ENCODE data around the gene SDR42E2.
"Not testable (repeated sequence)": the region's sequence is repeated elsewhere in the genome, so short reads cannot be mapped to it uniquely, and the experiment has no call there.

Gene SDR42E2

DNA sequence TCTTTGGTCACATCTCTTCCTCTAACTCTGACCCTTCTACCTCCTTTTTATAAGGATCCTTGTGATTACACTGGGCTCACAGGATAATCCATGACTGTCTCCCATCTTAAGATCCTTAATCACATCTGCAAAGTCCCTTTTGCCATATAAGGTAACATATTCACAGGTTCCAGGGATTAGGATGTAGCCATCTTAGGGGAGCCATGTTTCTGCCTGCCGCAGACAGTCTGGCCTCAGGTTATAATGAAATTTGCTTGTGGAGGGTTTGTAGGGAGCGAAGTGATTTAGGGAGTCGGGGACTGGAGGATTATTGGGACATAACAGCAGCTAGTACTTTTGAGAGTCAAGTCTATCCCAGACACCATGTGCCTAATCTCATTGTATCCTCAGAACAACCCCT is 51.5 kb downstream of the SDR42E2 start:
- no peak for DNase-seq (ENCODE audit: low spot score)

DNA sequence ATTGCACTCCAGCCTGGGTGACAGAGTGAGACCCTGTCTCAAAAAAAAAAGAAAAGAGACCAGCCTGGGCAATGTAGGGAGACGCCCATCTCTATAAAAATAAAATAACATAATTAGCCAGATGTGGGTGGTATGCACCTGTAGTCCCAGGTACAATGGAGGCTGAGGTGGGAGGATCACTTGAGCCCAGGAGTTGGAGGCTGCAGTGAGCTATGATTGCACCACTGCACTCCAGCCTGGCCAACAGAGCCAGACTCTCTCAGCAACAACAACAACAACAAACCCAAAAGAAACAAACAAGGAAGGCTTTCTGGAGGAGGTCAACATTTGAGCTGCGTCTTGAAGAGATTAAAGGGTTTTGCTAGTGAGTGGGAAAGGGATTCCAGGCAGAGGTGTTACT is 52.1 kb downstream of the SDR42E2 start:
- DNase-seq (ENCODE audit: low spot score), result no peak

DNA sequence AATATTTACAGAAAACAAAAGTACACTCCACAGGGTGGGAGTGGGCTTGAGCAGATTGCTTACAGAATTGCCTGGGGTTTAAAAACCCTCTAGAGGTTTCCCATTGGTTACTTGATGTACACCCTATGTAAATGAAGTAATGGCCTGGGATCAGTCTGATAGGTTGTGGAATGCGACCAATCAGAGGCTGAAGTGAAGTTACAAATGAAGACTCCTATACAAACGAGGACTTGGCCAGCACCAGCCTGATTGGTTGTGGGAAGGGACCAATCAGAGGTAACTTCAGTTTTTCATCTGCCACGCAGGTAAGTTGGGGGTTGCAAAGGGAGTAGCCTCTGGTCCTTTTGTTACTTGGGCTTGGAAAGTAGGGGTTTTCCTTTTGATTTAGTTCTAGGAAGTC is 52.6 kb downstream of the SDR42E2 start:
- peak; percentile 26 for DNase-seq (ENCODE audit: low spot score)

DNA sequence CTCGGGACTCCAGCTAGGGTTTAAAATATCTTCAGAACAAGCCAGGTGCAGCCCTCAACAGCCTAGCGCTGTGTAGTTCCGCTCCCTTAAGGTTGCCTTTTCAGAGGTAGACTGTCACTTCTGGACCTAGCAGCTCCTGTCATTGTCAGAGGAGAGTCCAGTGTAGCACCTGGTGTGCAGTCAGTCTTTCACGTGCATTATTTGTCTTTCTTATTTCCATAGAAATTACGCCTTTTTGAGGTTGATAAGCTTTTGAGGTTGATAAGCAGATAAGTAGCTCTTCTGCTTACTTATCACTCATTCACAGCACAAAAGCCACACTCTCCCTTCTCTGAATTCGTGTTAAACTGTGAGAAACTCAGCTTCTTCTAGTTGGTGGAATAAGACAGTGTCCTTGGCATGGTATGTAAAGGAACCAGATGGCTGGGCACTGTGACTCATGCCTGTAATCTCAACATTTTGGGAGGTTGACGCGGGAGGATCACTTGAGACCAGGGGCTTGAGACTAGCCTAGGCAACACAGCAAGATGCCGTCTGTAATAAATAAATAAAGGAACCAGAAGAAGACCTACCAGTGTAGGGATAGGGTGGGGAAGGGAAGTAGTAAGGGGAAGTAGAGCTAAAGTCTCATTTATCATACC is 54.0 kb downstream of the SDR42E2 start:
- no peak for DNase-seq (ENCODE audit: low spot score)

DNA sequence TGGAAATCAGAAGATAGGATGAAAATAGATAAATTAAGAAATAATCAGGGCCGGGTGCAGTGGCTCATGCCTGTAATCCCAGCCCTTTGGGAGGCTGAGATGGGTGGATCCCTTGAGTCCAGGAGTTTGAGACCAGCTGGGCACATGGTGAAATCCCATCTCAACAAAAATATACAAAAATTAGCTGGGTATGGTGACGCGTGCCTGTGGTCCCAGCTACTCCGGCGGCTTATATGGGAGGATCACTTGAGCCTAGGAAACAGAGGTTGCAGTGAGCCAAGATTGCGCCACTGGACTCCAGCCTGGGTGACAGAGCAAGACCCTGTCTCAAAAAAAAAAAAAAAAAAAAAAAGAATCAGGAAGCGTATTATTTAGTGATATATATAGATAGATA is 54.5 kb downstream of the SDR42E2 start:
- not testable (repeated sequence) for DNase-seq (ENCODE audit: low spot score)

DNA sequence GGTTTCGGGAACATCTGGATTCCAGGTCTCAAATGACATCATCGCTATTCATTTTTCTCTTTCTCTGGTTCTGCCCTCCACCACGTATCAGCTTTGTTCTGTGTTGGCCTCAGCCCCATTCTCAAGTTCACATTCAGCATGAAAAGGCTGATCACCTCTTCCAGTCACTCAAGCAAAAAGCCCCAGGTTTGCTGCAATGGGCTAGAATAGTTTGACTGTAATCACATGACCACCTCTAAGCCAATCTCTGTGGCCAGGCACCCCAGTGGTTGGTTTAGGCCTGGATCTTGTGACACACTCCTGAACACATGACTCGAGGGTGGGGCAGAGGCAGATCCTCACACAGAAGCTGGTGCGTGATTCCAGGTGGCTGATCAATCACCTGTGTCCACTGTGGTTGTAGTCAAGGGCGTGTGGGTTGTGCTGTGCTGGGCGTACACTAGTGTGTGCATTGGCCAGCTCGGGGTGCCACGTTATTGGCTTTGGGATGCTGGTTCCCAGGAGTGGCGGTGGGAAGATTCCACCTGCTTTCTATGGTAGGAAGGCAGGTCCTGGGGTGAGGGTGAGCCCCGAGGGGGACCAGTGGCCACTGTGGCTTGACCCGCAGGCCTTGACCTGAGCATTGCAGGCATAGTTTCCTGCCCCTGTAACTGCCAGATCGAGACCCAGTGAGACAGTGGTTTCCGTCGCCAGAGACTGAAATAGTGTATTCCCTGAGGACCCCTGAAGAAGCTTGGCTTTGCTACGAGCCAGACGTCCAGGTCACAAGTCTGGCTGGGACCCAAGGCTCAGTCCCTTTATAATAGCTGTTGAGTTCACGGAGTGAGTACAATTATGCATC is 55.8 kb downstream of the SDR42E2 start:
- DNase-seq (ENCODE audit: low spot score), result peak; percentile 54

DNA sequence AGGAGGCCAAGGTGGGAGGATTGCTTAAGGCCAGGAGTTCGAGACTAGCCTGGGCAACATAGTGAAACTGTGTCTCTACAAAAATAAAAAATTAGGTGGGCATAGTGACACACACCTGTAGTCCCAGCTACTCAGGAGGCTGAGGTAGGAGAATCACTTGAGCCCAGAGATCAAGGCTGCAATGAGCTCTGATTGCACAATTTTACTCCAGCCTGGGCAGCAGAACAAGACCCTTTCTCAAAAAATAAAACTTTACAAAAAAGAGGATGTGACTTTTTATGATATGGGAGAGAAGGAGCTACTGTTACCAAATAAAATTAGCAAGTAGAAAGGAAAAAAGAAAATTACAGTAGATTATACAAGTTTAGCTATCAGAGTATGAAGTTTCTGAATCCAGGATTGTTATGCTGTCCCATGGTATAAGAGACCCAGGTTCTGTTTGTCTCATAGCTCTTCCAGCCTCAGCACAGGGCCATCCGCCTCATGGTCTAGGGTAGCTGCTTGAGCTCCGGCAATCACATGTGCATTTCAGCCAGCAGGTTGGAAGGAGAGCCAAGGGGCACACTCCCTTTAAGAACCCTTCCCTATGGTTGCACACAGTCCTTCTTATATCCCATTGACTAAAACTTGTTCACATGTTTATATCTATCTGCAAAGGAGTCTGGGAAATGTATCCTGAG is 57.2 kb downstream of the SDR42E2 start:
- DNase-seq (ENCODE audit: low spot score), result no peak

DNA sequence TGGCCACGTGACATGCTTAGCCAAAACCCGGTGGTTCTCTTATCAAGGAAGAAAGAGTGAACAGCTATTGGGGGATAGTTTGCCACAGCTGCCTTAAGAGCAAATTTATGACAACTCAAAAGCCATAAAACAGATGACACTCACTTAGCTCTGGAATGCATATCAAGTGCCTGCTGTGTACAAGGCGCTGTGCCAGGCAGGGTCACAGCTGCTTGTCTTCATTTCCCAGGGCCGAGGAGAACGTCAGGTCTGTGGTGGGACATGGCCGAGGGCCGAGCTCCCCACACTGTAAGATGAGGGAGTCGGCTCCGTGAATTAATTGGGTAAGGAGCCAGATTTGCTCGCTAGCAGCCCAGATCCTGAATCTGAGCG is 57.7 kb downstream of the SDR42E2 start:
- no peak for DNase-seq (ENCODE audit: low spot score)

DNA sequence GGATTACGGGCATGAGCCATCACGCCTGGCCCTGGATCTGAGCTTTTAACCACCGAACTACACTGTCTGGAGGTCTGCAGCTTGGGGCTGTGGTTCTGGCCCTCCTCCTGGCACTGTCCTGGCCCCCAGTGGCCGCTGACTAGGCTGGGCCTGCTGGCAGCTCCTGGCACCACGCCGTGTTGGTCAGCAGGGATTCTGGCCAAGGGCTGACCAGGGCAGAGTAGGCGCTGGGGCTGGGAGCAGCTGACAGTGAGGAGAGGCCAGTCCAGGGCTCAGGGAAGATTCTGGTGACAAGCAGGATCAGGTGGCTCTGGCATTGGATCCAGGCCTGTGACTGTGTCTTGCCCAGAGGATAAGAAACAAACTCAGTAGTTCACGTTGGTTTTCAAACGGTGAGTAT is 58.4 kb downstream of the SDR42E2 start:
- DNase-seq (ENCODE audit: low spot score), result no peak

DNA sequence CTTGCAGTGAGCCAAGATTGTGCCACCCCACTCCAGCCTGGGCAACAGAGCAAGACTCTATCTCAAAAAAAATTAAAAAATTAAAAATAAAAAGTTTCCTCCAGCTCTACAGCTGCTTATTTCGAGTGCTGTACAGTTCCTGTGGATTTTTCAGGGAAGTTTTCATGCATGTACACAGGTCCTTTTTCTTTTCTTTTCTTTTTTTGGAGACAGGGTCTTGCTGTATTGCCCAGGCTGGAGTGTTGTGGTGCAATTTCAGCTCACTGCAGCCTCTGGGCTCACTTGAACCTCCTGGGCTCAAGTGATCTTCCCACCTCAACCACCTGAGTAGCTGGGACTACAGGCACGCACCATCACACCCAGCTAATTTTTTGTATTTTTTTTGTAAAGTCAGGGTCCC is 59.7 kb downstream of the SDR42E2 start:
- no peak for DNase-seq (ENCODE audit: low spot score)

DNA sequence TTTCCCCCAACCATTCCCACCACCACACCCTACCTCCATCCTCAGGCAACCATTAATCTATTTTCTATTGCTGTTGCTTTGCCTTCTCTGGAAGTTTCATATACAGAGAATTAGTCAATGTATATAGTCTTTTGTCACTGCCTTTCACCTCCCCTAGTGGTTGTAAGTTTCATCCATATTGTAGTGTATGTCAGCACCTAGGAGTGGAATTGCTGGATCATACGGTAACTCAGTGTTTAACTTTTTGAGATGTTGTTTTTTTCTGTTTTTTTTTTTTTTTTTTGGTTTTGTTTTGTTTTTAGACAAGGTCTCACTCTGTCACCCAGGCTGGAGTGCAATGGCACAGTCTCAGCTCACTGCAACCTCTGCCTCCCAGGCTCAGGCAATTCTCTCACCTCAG is 60.7 kb downstream of the SDR42E2 start:
- no peak for DNase-seq (ENCODE audit: low spot score)

DNA sequence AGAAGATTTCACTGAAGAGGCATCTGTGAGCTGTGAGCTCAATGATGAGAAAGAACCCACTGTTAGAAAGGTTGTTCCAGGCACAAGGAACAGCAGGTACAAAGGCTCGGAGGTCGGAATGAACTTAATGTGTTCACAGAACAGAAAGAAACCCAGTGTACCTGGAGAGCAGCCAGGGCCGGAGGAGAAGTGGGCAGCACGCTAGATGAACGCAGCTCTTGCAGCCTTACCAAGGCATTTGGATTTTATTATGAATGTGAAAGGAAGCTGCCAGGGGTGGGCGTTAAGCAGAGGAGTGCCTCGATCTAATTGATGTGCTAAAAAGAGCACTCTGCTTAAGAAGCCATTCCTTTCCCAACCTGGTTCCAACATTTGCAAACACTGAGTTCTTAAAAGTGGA is 62.8 kb downstream of the SDR42E2 start:
- DNase-seq (ENCODE audit: low spot score), result no peak

DNA sequence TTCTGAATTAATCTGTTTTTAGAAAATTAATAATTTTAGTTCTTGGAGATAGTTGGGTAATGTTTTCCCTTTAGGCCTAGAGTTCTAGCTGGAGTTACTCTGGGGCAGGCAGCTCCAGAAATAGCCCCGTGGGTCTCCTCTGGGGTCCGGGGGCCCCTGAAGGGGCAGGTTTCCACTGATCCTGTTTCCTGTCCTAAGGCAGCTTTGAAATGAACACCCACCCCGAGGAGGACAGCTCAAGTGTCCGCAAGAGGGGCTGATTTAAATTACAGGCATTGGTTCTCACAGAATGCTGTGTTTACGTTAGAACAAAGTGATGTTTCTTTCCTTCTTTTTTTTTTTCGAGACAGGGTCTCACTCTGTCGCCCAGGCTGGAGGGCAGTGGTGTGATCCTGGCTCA is 67.6 kb downstream of the SDR42E2 start:
- no peak for DNase-seq (ENCODE audit: low spot score)

DNA sequence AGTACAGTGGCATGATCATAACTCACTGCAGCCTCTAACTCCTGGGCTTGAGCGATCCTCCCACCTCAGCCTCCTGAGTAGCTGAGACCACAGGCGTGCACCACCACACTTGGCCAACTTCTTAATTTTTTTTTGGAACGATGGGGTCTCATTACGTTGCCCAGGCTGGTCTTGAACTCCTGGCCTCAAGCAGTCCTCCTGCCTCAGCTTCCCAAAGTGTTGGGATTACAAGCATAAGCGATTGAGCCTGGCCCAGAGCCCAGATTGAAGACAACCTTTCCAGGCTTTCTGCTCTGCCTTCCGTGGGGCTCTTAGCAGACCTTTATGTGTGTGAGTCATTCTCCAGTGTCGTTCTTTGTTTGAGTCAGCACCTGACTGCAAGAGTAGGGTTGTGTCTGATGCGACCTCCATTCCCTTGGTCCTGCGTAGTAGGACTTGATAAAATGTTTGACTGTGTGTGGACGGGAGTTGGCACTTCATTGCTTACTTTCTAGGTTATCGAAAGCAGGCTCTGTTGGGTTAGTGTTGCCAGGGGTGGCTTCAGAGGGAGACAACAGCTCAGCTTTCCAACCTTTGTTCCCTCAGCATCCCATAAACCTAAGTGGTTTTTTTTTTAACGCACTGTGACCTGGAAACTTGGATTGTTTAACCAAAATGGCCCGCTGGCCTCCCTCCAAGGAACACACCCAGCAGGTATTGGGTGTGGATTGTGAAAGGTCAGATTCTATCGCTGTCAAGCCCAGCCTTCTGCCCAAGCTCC is 70.2 kb downstream of the SDR42E2 start:
- no peak for DNase-seq (ENCODE audit: low spot score)

DNA sequence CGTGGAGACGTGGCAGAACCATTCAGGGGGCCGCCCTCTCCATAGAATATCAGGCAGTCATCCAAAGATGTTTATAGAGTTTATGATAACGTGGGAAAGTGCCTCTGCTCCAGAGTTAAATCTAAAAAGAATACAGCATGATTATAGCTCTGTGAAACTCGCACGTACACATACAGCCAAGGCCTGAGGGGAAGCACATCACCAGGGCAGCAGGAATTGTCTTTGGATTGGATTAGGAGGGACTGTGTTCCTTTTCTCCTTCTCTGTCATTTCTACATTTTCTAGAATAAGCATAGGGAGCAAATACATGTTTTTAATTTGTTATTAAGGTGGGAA is 70.7 kb downstream of the SDR42E2 start:
- DNase-seq (ENCODE audit: low spot score), result no peak

DNA sequence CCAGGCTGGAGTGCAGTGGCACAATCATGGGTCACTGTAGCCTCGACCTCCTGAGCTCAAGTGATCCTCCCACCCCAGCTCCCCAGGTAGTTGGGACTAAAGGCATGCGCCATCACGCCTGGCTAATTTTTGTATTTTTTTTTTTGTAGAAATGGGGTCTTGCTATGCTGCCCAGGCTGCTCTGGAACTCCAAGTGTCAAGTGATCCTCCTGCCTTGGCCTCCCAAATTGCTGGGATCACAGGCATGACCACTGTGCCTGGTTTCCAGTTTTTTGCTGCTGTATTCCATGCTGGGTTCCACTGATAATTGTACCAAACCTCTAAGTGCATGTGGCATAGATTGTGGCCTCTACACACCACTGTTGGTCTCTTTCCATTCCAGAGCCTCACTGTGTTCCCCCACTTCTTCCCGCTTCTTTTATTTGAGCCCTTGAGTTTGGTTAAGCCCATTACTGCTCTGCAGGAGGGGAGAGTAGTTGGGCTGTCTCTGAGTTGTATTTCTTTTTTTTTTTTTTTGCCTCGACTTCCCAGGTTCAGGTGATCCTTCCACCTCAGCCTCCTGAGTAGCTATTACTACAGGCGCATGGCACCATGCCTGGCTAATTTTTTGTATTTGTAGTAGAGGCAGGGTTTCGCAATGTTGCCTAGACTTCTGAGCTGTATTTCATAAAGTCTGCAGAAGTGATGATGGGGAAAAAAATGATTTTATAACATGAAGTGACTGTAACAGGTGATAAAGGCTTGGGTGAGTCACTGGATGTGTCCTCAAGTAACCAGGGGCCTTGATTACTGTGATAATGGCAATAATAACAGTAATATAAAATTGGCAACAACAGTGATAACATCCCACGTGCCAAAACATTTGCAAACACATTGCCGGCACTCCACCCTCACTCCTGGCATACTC is 73.8 kb downstream of the SDR42E2 start:
- DNase-seq (ENCODE audit: low spot score), result no peak

DNA sequence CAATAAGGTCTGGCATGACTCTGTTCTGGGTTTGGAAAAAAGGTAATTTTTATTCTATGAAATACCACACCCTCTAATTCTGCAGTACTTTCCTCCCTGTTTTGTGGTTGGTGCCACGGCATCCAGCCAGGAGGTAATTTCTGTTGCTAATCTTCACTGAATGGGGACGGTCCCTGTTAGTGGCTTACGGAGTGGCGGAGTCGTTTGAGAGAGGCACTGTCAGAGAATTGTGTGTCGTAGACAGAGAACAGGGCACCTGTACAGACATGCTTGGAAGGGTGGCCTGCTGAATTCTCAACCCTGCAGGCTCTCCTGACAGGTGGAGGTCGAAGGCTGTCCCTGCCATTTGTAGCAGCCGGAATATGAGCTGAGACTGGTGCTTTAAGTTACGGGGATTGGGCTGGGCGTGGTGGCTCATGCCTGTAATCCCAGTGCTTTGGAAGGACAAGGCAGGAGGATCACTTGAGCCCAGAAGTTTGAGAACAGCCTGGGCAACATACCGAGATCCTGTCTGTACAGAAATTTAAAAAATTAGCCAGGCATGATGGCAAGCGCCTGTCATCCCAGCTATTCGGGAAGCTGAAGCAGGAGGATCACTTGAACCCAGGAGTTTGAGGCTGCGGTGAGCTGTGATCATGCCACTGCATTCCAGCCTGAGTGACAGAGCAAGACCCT is 77.0 kb downstream of the SDR42E2 start:
- no peak for DNase-seq (ENCODE audit: low spot score)

DNA sequence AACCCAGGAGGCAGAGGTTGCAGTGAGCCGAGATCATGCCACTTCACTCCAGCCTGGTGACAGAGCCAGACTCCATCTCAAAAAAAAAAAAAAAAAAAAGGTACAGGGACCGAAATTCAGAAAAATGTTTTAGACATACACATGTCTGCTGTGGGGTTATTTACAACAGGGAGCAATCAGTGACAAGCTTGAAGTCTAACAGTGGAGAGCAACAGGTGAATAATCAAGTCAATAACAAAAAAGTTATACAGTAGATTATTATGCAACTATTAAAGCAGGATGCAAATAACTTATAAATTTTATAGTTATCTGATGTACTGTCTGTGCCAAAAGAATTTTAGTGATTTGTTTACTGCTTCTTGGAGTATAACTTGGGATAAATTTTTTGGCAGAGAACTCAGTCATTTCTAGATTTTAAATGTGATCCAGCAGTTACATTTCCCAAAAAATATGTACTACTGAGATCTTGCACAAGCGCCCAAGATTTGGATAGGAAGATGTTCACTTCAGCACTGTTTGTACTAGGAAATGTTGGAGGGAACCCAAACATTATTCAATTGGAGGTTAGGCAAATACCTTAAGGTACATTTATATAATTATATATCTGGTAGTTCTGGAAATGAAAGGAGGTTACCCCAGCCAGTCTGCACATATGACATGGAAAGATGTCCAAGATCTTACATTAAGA is 77.9 kb downstream of the SDR42E2 start:
- DNase-seq (ENCODE audit: low spot score), result no peak
